HG02981 (cell line): ENCODE data around the gene DOCK8.

Experiments
- ATAC-seq: cut with Tn5 transposase; IDR thresholded peaks from one replicate; pipeline ENCODE4 v1.9.1; 2021; ENCODE audit warnings: mild to moderate bottlenecking, moderate library complexity; ENCODE audit not compliant: unreplicated experiment

Gene DOCK8

GRCh38 chr9:453832-454231 lies 239.2 kb downstream of the DOCK8 start:
- ATAC-seq, result no peak

DNA sequence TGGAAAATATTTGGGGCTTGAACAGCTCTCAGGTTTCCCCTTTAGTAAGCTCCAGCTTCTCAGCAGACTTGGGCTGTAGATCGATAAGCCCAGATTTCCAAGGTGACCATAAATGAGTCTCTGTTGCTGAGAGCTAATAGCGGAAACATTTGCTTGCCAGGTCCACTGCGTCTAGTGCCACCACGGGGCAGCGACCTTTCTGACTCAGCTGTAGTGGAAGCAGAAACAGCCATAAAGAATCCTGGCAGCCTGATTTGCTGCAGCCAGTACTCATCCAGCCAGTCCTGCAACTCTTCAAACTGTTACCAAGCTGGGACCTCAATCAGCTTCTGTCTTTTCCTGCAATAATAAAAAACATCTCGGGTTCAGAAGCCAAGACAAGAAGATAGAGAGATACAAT lies 241.7 kb downstream of the DOCK8 start:
- no peak for ATAC-seq

- no peak for ATAC-seq
These were observed 243.9 kb downstream of the DOCK8 start for GRCh38 chr9:458590-458989.

DNA sequence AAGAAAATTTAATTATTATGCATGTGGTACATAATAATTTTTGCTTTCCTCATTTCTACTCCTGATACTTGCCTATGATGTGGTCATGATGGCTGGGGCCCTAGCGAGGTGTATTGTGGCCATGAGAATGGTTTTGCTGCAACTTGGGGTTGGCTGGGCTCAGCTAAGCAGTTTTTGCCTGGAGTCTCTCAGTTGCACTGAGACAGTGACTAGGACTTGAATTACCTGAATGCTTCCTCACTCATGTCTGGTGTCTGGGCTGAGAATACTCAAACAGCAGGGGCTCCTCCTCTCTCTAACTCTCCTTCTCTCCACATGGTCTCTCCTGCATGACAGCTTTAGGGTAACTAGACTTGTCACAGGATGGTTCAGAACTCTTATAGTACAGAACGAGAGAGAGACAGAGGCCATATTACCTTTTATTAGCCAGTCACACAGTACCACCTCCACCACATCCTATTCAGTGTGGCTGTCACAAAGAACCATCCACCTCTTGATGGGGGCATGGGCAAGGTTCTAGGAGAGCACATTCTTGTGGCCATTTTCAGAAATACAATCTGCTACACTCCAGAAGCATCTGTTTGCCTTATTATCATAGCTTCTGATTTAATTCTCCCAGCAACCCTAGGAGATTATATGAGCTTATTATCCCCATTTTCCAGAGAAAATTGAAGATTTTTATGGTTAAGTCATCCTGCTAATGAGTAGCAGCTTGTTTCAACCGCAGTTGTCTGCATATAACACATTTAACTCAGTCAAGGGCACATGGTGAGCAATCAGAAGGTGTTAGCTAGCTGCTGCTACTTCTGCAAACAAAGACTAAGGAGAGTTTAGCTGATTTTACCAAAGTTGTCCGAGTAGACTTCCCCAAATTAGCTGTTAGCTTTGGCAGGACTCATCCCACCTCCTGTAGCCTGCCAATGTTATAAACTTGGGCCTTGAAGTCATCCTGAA lies 245.1 kb downstream of the DOCK8 start:
- ATAC-seq, result no peak

- ATAC-seq, result no peak
These were observed 247.5 kb downstream of the DOCK8 start for GRCh38 chr9:462121-462520.

DNA sequence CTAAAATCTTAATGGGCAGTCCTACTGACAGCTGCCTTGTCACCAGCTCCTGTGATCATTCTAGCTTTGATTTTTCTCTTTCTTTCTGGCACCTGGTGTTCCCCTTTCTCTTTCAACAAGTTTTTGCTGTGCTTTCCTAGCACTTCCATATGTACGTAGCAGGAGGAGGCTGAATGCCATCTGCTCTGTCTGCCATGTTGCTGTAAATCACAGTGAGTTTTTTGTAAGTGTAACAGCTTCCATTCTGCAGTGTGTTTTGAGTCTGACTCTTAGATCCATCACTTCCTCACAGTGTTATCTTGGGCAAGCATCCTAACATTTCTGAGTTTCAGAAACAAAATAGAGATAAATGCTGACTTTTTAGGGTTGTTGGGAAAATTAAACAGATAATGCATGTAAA lies 247.9 kb downstream of the DOCK8 start:
- ATAC-seq, result no peak

DNA sequence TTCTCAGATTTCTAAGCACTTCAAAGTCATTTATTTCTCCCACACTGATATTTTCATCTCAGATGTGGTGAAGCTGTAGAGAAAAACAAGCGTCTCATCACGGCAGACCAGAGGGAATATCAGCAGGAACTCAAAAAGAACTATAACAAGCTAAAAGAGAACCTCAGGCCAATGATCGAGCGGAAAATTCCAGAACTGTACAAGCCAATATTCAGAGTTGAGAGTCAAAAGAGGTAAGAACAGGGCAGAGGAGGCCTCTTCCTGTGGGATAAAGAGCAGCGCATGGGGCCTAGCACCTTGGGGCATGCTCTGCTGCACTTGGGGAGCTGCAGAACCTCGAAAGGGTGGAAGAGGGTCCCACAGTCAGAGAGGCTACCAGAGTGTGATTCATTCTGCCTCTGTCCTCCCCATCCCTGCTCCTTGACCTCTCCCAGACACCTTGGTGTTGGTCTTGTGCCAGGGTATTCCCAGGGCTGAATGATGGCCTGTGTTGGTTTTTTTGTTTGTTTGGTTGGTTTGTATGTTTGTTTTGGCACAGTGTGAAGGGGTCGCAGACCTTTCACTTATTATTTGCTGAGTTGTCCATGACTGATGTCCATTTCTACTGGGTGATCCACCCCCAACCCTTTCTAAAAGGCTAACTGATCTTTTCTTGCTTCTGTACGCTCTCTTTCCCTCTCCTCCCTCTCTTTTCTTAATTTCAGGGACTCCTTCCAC lies 248.9 kb downstream of the DOCK8 start:
- ATAC-seq, result no peak

DNA sequence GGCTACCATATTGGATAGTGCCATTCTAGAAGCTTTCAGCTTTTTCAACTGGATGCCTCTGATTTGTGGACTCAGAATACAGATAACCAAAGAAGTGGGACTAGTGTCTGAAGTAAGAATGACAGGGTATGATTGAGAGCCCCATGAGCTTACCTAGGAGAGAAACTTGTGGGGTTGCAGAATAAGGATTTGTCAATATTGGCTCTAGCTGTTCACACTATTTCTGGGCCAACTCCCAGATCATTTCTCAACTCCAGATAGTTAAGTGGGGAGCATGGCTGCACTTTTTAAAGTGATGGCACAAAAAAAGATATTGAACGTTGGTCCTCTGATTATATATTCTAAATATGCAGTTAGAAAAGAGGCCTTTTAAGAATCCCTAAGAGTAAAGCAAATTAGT lies 252.1 kb downstream of the DOCK8 start:
- ATAC-seq, result no peak

DNA sequence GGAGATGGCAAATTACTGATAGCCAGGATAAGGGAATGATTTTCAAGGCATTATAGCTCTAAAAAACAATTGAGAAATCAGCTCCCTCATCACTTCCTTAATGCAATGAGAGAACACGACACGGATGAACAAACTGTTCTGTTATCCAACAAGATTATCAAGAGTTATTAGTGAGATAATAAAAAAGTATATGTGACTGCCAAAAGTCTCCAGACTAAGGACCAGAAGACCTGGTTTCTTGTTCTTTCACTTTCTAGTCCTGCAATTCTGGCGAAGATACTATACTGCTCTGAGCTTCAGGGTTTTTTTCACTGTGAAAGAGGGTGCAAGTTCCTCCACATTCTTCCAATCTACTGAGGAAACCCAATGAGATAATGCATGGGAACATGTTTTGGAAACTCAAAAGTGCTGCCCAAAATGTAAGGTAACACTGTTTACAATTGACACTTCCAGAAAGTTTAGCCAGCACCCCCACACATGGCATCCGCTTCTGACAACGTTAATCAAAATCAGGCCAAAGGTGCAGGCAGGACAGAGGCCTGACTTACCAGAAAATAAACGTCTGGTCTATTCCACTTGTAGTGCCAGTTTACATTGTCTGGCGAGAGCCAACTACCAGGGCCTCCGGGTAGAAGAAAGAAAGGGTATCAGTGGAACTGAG lies 254.2 kb downstream of the DOCK8 start:
- no peak for ATAC-seq

- peak; percentile 90 for ATAC-seq
These were observed 255.2 kb downstream of the DOCK8 start for GRCh38 chr9:469672-470551.

GRCh38 chr9:470552-471194 lies 256.0 kb downstream of the DOCK8 start:
- peak; percentile 1 for ATAC-seq

- ATAC-seq, result no peak
These were observed 256.7 kb downstream of the DOCK8 start for GRCh38 chr9:471320-471719.

GRCh38 chr9:472479-473075 lies 257.9 kb downstream of the DOCK8 start:
- no peak for ATAC-seq

- no peak for ATAC-seq
These were observed 262.5 kb downstream of the DOCK8 start for GRCh38 chr9:477193-477592.

DNA sequence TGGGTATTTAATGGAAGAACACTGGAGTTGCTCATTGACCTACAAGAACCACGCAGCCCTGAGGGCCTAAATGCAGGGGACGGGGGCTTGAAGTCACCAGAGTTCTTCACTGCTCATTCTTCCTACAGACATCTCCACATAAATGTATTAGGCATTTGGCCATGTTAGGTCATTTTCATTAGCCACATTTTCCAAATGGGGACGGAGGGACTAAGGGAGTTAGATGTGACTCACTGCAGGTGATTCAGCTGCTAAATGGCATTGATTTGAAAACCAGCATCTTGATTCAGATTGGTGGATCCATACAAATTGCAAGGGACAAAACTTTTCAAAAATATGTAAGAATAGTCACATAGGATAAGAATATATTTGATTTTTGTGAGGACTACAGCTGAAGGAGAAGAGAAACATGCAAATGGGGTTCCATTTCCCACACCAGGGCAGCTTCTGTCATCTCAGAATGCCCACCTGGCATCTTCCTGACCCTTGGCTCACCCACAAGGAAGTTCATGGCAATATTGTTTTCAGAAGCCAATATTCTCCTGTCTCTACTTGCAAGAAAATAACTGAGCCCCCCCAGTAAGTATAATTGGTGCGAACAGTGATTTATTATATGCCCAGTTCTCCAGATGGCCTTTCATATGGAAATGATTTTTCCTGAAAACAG lies 264.8 kb downstream of the DOCK8 start:
- ATAC-seq, result no peak

DNA sequence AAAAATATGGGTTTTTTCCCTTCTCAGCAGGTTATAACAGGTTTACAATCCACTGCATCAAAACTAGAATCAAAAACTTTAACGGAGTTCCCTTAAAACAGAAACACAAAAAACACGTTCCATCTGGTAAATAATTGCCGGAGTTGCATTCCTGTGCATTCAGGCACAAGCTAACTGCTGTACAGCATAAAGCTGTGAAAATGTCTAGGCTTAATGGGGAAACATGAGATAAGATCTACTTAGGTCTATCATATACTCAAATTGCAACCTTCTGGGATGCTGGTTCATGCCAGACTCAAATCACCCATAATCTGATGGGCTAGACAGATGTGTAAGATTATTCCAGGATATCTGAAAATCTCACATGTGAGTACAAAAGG lies 265.3 kb downstream of the DOCK8 start:
- ATAC-seq, result no peak

DNA sequence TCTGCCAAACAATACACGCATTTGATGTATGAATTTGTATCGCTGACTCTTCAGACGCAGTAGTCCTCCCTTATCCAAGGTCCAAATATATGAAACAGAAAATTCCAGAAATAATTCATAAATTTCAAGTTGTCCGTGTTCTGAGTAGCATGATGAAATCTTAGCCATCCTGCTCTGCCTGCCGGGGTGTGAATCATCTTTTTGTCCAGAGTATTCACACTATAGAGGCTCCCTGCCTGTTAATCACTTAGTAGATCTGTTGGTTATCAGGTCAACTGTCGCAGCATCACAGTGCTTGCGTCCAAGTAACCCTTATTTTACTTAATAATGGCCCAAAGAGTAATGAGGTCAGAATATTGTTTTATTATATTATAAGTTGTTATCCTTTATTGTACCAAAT lies 268.1 kb downstream of the DOCK8 start:
- no peak for ATAC-seq

DNA sequence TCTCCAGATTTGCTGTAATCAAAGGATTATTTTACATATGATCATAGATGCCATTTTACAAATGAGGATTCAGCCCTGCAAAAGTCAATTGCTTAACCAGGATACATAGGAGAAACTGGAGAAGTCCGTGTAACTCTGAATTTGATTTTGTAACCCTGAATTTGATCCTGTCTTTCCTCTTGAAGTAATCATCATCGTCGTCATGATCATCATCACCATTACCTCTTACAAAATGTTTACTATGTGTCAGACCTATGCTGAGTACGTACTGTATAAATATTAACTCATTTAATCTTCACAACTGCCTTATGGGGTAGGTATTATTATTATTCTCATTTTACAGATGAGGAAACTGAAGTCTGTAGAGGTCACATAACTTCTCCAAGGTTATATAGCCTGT lies 271.5 kb downstream of the DOCK8 start:
- ATAC-seq, result no peak

DNA sequence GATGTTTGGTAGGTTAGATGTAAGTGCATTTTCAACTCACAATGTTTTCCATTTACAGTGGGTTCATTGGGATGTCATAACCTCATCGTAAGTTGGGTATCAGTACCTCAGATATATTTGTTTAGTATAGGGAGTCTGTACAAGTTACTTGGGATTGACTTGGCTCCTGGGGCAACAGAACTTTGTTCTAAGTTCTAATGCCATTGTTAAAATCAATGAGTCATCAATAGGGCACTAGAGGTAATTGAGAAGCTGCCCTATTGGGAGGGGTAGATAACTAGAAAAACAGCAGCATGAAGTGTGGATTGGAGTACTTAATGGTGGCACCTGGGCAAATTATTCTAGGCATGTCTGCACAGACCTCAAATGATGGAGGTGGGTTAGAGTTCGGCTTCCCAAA lies 272.8 kb downstream of the DOCK8 start:
- no peak for ATAC-seq
